Effector memory CD8-positive, alpha-beta T cell (primary cell): Measurements from ENCODE around the gene KATNA1.

Source experiments
- ATAC-seq: fragments of 150-1000 bp; cut with Tn5 transposase; replicated peaks from 2 replicates; pipeline ENCODE4 v1.10.0; 2021; ENCODE audit warnings: mild to moderate bottlenecking, moderate library complexity
- DNase-seq, 3 experiments: peaks; one replicate each; pipeline ENCODE4 v3.0.0; 2021
- H3K27ac Mint-ChIP-seq, 2 donors: one replicate each; pipeline ENCODE4 v1.8.0; 2022; ENCODE audit warnings: mild to moderate bottlenecking in 2 of 2, mixed read lengths in 2 of 2, moderate library complexity in 2 of 2
- H3K27me3 Mint-ChIP-seq, 2 donors: one replicate each; pipeline ENCODE4 v1.8.0; 2022; ENCODE audit warnings: mixed read lengths in 2 of 2
- H3K36me3 Mint-ChIP-seq: one replicate; pipeline ENCODE4 v1.8.0; 2022; ENCODE audit warnings: mild to moderate bottlenecking, moderate library complexity, mixed read lengths; ENCODE audit not compliant: insufficient read depth
- H3K4me1 Mint-ChIP-seq, 2 donors: one replicate each; pipeline ENCODE4 v1.8.0; 2022; ENCODE audit warnings: low read depth in 2 of 2, mixed read lengths in 2 of 2
- H3K4me3 Mint-ChIP-seq, 2 donors: one replicate each; pipeline ENCODE4 v1.8.0; 2022; ENCODE audit warnings: mild to moderate bottlenecking in 2 of 2, mixed read lengths in 2 of 2, moderate library complexity in 2 of 2
- H3K9me3 Mint-ChIP-seq, 2 donors: one replicate each; pipeline ENCODE4 v1.8.0; 2022; ENCODE audit warnings: mixed read lengths in 2 of 2

KATNA1 gene

DNA sequence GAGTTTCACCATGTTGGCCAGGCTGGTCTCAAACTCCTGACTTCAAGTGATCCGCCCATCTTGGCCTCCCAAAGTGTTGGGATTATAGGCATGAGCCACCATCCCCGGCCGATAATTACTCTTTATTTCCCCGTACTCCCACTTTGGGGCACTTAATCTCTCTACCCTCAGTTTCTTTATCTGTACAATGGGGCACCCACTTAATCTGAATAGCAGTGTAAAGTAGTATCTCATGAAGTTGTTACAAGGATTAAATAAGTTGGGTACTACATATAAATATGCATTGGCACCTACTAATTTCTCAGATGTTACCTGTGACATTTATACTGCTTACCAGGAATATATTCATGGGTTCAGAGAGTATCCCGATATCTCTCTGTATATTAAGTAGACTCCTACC, 67.2 kb downstream of the KATNA1 start:
- H3K36me3 Mint-ChIP-seq, result peaks cover 39% of the 10 kb centered on the region
- DNase-seq (no peak), ATAC-seq (no peak)
- no peaks in the 10 kb centered on the region for H3K9me3 Mint-ChIP-seq
- no peaks in the 10 kb centered on the region for H3K27me3 Mint-ChIP-seq
- no peak overlapping the region for H3K27ac Mint-ChIP-seq
- peaks cover 0 to 2% of the 10 kb centered on the region in 2 donors for H3K4me1 Mint-ChIP-seq
- no peak overlapping the region for H3K4me3 Mint-ChIP-seq

DNA sequence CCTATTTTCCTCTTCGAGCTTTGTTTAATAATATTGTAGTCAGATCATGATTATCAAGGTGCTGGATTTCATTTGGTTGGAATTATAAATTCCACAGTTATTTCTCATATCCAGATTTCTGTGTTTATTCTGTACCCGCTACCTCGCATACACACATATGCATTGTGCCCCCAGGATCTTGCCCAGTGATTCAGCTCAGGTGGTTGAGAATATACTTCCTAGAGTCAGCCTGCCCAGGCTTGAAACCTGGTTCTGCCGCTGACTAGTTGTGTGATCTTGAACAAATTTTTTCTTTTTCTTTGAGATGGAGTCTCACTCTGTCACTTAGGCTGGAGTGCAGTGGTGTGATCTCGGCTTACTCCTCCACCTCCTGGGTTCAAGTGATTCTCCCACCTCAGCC, 67.6 kb downstream of the KATNA1 start:
- Mint-ChIP-seq H3K27ac (no peak overlapping the region), H3K4me3 (no peak overlapping the region), H3K36me3 (peaks cover 41% of the 10 kb centered on the region), H3K27me3 (no peaks in the 10 kb centered on the region), H3K9me3 (no peaks in the 10 kb centered on the region), H3K4me1 (peaks cover 0 to 2% of the 10 kb centered on the region in 2 donors)
- DNase-seq, result no peak
- ATAC-seq, result no peak

DNA sequence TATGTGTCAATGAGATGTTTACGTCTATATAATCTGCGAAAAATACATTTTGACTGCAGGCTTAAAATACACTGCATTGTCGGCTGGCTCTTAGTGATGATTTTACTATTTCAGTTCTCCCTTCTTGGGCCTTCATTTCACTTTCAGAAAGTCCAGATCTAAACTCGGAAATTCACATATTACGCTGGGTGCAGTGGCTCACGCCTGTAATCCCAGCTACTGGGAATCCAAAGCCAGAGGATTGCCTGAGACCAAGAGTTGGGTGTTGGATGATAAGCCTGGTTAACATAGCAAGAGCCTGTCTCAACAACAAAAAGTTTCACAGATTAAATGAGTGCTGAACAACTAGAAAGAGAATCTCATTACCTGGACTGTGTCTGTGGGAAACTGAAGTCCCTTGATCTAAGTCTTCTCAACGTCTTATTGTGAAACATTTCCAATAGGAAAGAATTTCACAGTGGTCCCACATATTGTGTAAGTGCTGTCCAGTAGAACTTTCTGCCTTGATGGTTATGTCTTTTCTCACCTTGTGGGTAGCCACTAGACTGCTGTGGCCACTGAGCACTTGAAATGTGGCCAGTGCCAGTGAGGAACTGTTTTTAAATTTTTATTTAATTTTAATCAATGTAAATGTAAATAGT, 80.4 kb downstream of the KATNA1 start:
- ATAC-seq, result no peak
- Mint-ChIP-seq H3K27me3 (no peaks in the 10 kb centered on the region), H3K4me1 (peaks cover 7 to 18% of the 10 kb centered on the region in 2 donors), H3K4me3 (peak overlapping the region; percentile 93 to 94), H3K9me3 (no peaks in the 10 kb centered on the region), H3K27ac (no peak overlapping the region), H3K36me3 (peaks cover 21% of the 10 kb centered on the region)
- DNase-seq, result no peak

DNA sequence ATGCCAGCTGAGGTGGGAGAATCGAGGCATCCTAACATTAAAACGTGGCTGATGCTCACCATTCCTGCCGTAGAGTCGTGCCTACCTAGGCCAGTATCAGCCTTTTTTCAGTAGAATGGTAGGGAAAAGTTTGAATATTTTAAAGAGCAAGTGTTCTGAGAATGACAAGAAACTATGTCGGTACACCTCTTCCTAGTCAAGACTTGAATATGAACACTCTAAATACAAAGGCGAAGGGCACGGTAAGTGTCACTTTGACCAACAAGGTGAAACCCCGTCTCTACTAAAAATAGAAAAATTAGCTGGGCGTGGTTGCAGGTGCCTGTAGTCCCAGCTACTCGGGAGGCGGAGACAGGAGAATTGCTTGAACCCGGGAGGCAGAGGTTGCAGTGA, 81.3 kb downstream of the KATNA1 start:
- peaks cover 17% of the 10 kb centered on the region for H3K36me3 Mint-ChIP-seq
- peaks cover 7 to 18% of the 10 kb centered on the region in 2 donors for H3K4me1 Mint-ChIP-seq
- ATAC-seq, result no peak
- H3K27ac Mint-ChIP-seq, result peak overlapping the region; percentile 88 to 91
- no peaks in the 10 kb centered on the region for H3K27me3 Mint-ChIP-seq
- H3K4me3 Mint-ChIP-seq, result peak overlapping the region; percentile 93 to 94
- no peaks in the 10 kb centered on the region for H3K9me3 Mint-ChIP-seq
- DNase-seq, result no peak

DNA sequence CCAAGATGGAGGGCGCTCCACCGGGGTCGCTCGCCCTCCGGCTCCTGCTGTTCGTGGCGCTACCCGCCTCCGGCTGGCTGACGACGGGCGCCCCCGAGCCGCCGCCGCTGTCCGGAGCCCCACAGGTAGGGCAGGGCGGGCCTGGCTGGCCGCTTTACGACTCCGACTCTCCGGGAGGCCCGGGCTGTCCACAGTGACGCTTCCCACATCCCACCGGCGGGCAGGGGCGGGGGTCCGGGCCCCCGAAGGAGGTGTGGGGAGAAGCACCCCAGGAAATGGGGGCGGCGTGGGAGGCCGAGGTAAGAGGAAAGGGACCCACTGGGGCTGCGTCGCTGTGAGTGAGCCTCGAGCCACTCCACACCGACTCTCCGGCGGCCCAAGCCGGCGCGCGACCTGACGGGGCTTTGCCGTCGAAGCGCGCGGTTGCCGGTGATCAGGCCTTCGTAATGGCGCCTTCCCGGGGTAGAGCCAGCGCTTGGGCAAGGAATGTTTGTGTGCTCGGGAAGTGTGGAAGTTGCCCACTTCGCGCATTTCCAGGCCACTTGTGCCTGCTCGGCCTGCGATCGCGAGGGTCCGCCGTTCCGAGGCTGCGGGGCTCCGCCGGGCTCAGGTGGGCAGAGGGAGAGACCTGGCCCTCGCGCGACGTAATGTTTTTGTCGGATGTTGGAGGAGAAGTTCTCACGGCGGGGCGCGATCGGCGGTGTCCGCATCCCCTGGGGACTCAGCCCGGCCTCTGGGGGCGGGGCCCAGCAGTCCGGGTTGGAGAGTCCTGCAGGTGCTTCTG, 81.9 kb downstream of the KATNA1 start:
- H3K27me3 Mint-ChIP-seq, result no peaks in the 10 kb centered on the region
- H3K36me3 Mint-ChIP-seq, result peaks cover 17% of the 10 kb centered on the region
- peak overlapping the region; percentile 93 to 94 for H3K4me3 Mint-ChIP-seq
- H3K27ac Mint-ChIP-seq, result peak overlapping the region; percentile 88 to 91
- H3K9me3 Mint-ChIP-seq, result no peaks in the 10 kb centered on the region
- peak; percentile 25 to 41 (median 38) for DNase-seq
- ATAC-seq, result peak; percentile 18
- peaks cover 7 to 18% of the 10 kb centered on the region in 2 donors for H3K4me1 Mint-ChIP-seq

DNA sequence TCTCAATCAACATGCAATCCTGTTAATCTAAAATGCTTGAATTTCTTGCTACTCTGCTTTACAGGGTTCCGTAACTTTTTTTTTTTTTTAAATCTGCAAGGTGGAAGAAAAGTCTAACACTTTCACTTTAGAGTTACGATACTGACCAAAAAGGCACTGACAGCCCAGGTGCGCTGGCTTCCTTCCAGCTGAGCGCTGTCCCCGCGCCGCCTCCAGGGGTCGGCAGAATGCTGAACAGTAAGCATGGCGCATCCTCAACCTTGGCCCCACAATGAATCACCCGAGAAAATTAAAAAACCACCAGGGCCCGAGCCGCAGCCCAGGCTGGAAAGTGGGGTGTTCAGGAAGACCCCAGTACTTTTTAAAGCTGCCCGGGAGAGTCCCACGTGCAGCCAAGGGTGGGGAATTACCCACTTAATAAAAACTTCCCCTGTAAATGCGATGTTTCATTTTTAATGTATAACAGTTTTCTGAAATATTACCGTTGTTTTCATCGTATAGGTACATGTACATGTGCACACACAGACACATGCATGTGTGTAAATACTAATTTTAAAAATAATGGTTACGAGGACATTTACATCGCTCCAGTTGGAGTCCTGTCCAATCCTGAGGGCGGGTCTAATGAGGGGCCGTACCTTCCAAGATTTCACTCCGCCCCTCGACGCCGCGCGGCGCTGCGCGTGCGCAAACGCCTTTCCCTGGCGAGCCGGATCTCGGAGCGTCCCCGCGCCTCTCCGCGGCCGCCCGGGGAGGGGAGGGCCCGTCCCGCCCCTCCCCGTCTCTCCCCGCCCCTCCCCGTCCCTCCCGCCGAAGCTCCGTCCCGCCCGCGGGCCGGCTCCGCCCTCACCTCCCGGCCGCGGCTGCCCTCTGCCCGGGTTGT, 82.7 kb downstream of the KATNA1 start, which contains the start of gene GINM1:
Gene GINM1, plus strand, starts transcription at position 849 of the 883 bp plus-strand sequence. CDS start 40 bp downstream, outside the sequence.
- peak within 1 kb of the TSS; percentile 88 to 91 for H3K27ac Mint-ChIP-seq

DNA sequence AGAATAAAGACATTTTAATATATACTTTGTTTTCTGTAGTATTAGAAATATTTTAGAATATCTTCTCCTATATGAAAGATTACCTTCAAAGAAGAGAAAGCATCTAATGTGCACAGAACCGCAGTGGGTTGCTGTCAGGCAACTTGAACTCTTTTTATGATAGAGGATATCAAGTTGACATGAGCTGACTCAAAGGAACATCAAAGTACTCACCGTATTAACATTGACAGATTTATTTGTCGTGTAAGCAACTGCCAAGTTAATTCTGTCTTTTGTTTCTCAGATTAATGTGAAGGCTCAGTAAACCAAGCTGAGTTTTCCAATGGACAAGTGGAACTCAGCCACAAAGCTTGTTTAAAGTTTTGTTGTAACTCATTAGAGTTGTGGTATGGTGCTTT, 84.6 kb downstream of the KATNA1 start:
- Mint-ChIP-seq H3K4me3 (no peak overlapping the region), H3K27ac (no peak overlapping the region), H3K27me3 (peaks cover 6 to 10% of the 10 kb centered on the region in 2 donors), H3K9me3 (no peaks in the 10 kb centered on the region), H3K36me3 (peaks cover 11% of the 10 kb centered on the region), H3K4me1 (peaks cover 5 to 14% of the 10 kb centered on the region in 2 donors)
- ATAC-seq, result no peak
- DNase-seq, result no peak

More for the DNA sequence above, 82.7 kb downstream of the KATNA1 start, which contains the start of gene GINM1:
- no peaks in the 10 kb centered on the region for H3K9me3 Mint-ChIP-seq
- peaks cover 0 to 4% of the 10 kb centered on the region in 2 donors for H3K27me3 Mint-ChIP-seq
- peak within 1 kb of the TSS; percentile 93 to 94 for H3K4me3 Mint-ChIP-seq
- H3K36me3 Mint-ChIP-seq, result peaks cover 17% of the 10 kb centered on the region
- peaks cover 5 to 14% of the 10 kb centered on the region in 2 donors for H3K4me1 Mint-ChIP-seq
- DNase-seq (peak; percentile 95 to 97 (median 97)), ATAC-seq (peak; percentile 79)

DNA sequence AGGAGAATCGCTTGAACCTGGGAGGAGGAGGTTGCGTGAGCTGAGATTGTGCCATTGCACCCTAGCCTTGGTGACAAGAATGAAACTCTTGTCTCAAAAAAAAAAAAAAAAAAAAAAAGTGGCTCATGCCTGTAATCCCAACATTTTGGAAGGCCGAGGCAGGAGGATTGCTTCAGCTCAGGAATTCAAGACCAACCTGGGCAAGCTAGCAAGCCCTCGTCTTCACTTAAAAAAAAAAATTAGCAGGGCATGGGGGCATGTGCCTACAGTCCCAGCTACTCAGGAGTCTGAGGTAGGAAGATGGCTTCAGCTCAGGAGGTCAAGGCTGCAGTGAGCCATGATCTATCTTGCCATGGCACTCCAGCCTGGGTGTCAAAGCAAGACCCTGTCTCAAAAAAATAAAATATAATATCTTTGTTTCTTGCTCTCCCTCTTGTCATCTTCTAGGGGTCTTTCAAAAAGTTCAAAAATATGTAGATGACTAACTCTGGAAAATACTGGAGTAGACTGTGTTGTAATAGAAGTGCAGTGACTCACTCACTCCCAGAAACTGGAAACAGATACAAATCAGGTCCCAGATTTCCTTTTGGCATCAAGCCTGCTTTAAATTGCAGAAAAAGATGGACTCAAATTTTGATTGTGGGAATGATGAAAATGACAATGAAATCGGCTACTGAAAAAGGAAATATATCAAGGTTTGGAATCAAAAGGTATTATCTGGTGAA, 85.1 kb downstream of the KATNA1 start:
- DNase-seq (no peak), ATAC-seq (no peak)
- Mint-ChIP-seq H3K36me3 (peaks cover 11% of the 10 kb centered on the region), H3K27ac (no peak overlapping the region), H3K9me3 (no peaks in the 10 kb centered on the region), H3K4me3 (no peak overlapping the region), H3K27me3 (peaks cover 6 to 10% of the 10 kb centered on the region in 2 donors), H3K4me1 (peaks cover 5 to 14% of the 10 kb centered on the region in 2 donors)

DNA sequence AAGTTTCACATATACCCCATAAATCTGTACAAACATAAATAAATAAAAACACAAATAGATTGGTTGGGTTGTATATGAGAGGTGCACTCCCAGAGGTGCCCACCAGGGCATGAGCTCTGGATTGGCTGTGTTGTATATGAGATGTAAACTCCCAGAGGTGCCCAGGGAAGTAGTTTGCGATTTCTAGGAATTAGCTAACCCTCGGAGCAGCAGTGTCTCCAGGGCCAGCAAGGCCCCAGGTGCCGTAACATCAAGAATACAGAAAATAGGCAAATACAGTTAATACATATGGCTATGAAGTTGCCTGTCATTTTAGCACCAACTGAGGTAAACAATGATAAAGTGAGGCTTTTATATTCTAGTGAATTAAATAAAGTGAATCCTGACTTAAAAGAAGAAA, 87.8 kb downstream of the KATNA1 start:
- peaks cover 0 to 6% of the 10 kb centered on the region in 2 donors for H3K4me1 Mint-ChIP-seq
- peaks cover 9% of the 10 kb centered on the region for H3K36me3 Mint-ChIP-seq
- H3K4me3 Mint-ChIP-seq, result no peak overlapping the region
- H3K27me3 Mint-ChIP-seq, result peaks cover 7 to 18% of the 10 kb centered on the region in 2 donors
- H3K9me3 Mint-ChIP-seq, result no peaks in the 10 kb centered on the region
- DNase-seq (peak in 1 of 3 experiments; percentile 15), ATAC-seq (peak; percentile 14)
- no peak overlapping the region for H3K27ac Mint-ChIP-seq

DNA sequence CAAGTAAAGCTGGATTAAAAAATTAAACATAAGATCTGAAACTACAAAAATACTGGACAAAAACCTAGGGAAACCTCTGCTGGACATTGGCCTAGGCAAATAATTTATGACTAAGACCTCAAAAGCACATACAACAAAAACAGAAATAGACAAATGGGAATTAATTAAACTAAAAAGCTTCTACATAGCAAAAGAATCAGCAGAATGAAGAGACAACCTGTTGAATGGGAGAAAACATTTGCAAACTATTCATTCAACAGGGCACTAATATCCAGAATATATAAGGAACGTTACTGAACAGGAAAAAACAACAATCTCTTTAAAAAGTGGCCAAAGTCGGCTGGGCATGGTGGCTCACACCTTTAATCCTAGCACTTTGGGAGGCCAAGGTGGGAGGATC, 89.1 kb downstream of the KATNA1 start:
- ATAC-seq, result no peak
- no peaks in the 10 kb centered on the region for H3K4me1 Mint-ChIP-seq
- H3K9me3 Mint-ChIP-seq, result no peaks in the 10 kb centered on the region
- H3K36me3 Mint-ChIP-seq, result no peaks in the 10 kb centered on the region
- DNase-seq, result no peak
- no peak overlapping the region for H3K4me3 Mint-ChIP-seq
- H3K27me3 Mint-ChIP-seq, result peaks cover 20 to 32% of the 10 kb centered on the region in 2 donors
- no peak overlapping the region for H3K27ac Mint-ChIP-seq

DNA sequence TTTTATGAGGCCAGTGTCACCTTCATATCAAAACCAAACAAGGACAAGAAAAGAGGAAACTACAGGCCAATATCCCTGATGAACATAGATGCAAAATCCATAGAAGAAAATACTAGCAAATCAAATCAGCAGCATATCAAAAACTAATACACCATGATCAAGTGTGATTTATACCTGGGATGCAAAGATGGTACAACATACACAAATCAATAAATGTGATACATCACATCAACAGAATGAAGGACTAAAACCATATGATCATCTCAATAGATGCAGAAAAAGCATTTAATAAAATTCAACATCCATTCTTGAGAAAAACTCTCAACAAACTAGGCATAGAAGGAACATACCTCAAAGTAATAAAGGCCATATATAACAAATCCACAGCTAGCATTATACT, 90.5 kb downstream of the KATNA1 start:
- no peaks in the 10 kb centered on the region for H3K9me3 Mint-ChIP-seq
- H3K27me3 Mint-ChIP-seq, result peaks cover 29 to 42% of the 10 kb centered on the region in 2 donors
- H3K4me3 Mint-ChIP-seq, result no peak overlapping the region
- DNase-seq (no peak), ATAC-seq (no peak)
- H3K27ac Mint-ChIP-seq, result no peak overlapping the region
- H3K36me3 Mint-ChIP-seq, result no peaks in the 10 kb centered on the region
- no peaks in the 10 kb centered on the region for H3K4me1 Mint-ChIP-seq

DNA sequence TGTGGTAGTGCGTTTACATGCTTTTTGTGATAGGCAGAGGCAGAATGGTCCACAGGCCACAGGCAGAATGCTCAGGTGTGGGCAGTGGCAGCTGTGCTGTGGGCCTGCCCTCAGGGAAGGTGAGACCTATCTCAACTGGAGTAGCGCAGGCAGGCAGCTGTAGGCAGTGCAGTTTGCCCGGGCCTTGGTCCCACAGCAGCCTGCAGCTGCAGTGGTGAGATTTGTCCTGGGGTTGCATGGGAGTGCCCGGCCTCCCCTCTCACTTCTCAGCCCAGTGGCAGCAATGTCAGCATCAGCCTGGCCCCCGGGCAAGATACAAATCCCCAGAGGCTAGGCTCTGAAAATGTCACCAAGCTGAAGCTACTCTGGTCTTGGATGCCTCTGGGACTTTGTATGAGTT, 96.6 kb downstream of the KATNA1 start:
- Mint-ChIP-seq H3K9me3 (no peaks in the 10 kb centered on the region), H3K36me3 (peaks cover 6% of the 10 kb centered on the region), H3K27ac (no peak overlapping the region), H3K4me1 (peaks cover 0 to 5% of the 10 kb centered on the region in 2 donors), H3K27me3 (peaks cover 31 to 53% of the 10 kb centered on the region in 2 donors), H3K4me3 (no peak overlapping the region)
- ATAC-seq (no peak), DNase-seq (no peak)
